ENCODE data around the gene ATP5PD.

DNA sequence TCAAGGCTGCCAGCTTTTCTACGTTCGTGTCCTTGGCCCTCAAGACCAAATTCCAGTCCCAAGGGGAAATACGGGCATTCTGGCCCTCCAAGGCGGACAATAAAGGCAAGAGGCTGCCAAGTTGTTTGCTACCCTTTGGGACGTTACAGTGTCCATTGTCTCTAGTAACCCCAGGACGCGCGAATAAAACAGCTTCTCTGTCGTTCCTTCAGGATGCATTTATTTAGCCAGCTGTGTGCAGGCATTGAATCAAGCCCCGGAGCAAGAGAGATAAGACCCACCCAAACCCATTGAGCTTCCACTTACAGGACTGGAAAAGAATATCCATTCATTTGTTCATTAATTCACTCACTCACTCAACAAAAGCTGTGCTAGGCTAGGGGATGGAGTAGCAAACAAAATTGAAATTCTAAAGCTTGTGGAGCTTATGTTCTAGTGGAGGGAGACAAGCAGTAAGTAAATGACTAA is 33.6 kb downstream of the ATP5PD start:
- TF ChIP-seq, protein P1, sequence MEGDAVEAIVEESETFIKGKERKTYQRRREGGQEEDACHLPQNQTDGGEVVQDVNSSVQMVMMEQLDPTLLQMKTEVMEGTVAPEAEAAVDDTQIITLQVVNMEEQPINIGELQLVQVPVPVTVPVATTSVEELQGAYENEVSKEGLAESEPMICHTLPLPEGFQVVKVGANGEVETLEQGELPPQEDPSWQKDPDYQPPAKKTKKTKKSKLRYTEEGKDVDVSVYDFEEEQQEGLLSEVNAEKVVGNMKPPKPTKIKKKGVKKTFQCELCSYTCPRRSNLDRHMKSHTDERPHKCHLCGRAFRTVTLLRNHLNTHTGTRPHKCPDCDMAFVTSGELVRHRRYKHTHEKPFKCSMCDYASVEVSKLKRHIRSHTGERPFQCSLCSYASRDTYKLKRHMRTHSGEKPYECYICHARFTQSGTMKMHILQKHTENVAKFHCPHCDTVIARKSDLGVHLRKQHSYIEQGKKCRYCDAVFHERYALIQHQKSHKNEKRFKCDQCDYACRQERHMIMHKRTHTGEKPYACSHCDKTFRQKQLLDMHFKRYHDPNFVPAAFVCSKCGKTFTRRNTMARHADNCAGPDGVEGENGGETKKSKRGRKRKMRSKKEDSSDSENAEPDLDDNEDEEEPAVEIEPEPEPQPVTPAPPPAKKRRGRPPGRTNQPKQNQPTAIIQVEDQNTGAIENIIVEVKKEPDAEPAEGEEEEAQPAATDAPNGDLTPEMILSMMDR (optimal IDR thresholded peaks at IDR 0.05 in 1 of 3, IDR thresholded peaks at IDR 0.05 in 1 of 3, conservative IDR thresholded peaks at IDR 0.05 in 1 of 3; ENCODE audit: extremely low read depth in 1 of 3, insufficient read depth in 2 of 3, low read length in 3 of 3) = no peak
- TF ChIP-seq EZH2 (IDR thresholded peaks at IDR 0.05; ENCODE audit: low read length) = no peak

Data from keratinocyte (primary cell).